NCI-H2029 treated with DMSO at 0.1 percent for 48 hours (cell line): Measurements from ENCODE around the gene SLC12A9.
"Not testable (repeated sequence)": the region's sequence is repeated elsewhere in the genome, so short reads cannot be mapped to it uniquely, and the experiment has no call there.

Source experiments
- DNase-seq: peaks from one replicate; lab custom pipeline; 2025; lab: John Stamatoyannopoulos, UW

SLC12A9 gene, protein sequence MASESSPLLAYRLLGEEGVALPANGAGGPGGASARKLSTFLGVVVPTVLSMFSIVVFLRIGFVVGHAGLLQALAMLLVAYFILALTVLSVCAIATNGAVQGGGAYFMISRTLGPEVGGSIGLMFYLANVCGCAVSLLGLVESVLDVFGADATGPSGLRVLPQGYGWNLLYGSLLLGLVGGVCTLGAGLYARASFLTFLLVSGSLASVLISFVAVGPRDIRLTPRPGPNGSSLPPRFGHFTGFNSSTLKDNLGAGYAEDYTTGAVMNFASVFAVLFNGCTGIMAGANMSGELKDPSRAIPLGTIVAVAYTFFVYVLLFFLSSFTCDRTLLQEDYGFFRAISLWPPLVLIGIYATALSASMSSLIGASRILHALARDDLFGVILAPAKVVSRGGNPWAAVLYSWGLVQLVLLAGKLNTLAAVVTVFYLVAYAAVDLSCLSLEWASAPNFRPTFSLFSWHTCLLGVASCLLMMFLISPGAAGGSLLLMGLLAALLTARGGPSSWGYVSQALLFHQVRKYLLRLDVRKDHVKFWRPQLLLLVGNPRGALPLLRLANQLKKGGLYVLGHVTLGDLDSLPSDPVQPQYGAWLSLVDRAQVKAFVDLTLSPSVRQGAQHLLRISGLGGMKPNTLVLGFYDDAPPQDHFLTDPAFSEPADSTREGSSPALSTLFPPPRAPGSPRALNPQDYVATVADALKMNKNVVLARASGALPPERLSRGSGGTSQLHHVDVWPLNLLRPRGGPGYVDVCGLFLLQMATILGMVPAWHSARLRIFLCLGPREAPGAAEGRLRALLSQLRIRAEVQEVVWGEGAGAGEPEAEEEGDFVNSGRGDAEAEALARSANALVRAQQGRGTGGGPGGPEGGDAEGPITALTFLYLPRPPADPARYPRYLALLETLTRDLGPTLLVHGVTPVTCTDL

DNA sequence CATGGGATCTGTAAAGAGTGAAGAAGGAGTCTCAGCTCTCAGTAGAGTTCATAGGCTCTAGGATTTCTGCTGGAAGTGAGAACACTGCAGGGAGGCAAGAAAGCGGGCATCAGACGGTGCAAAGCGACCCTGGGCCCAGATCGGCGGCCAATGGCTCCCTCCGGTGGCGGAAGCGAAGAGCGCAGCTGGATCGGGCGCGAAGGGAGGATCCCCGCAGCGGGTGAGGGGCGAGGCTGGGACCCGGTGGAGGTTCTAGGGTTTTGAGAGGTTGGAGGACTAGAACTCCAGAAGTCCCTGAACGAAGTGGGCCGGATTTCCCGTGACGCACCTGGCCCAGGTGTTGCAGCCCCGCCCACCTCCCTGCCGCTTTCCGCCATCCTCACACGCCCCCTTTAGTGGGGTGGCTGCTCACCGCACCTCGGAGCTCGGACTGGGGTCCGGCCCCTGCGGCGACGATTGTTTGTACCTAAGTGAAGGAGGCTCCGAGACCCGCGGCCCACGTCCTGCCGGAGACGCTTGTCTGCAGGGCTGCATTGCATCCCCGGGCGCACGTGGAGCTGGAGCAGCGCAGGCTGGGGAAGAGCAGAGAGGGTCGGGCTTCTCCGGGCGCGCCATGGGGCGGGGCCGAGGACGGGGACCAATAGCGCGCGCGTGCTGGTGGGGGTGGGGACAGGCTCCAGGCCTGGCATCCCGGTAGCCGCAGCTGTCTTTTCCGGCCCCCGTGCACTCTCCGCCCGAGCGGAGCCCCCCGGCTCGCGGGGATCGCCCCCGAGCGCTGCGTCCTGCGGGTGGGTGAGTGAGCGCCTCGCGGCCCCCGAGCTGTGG lies at the start of gene SLC12A9:
TSS of gene SLC12A9 (plus strand) at position 666 of the 825 bp plus-strand sequence. CDS start 1,485 bp downstream, outside the sequence.
- peak; percentile 73 for DNase-seq

DNA sequence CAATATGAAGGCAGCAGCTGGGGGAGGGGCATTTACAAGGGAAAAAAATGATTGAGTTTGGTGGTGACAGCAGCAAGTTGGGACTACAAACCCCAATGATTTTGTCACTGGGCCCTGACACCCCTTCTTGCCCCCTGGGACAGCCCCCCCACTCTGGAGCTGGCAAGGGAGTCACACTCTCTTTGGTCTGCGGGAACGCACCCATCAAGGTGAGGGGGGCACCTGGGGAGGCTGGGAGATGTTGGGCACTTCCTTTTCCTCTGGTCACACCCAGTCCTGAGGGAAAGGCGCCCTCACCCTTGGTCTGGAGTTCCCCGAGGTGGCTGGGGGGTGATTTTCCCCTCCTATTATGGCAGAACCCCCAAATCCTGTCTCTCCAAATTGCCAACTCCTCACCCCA lies 49.6 kb upstream of the SLC12A9 start:
- no peak for DNase-seq

DNA sequence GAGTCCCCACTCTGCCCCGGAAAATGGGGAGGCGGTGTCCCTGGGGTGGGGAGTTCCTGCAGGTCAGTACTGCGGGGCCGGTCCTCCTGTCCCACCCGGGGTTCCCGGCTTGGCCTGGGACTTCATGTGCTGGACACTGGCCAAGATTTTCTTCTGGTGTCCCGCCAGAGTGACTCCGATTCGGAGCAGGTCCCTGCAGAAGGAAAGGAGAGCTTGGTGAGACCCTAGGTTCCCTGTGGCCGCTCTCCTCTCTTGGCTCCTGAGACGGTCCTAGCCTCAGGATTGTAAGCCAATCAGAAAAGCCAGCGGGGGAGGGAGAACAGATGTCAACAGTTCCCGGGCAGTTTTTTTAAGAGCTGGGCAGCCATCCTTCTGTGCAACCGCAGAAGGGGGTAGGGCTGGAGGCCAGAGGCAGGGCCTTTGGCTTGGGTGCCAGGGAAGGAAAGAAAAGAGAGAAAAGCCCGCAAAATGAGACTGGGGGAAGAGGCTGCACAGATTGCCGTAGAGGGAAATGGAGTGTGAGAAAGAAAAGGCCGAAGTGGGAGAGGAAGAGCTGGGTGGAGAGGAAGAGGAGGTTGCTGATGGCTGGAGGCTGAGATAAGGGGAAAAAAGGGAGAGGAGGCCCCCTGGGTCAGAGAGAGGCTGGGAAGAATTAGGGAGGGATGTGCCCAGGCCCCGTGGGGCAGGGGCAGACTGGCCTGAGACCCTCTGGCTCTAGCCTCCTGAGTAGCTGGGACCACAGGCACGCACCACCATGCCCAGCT lies 48.9 kb upstream of the SLC12A9 start:
- DNase-seq: peak; percentile 24

DNA sequence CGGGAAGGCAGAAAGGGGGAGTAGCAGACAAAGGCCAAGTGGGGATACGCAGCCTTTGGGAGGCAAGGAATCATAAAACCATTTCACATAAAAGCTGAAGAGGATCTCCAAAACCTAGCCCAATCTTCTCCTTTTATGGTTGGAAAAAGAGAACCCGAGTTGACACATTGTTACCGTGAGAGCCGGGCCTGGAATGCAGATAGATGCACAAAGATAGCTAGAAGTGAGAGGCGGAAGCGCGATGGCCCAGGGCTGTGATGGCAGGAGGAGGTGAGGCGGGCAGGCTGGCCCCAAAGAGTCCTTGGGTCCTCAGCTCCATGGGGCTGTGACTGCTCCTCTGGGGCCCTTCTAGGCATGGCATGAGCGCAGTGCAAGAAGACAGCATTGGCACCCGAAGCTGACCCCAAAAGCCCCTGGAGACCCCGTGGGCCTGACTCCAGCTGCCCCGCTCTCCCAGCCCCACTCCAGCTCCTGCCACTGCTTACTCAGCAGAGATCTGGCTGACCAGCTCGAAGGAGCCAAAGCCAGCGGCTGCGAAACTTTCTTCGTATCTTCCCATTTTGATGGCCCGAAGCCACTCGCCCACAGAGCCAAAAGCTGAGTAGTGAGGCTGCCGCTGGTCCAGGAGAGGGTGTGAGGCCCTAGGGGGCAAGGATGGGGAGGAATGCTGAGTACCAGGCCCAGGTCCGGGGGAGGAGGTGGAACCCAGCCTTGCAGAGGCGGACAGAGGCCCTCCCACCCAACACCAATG lies 47.7 kb upstream of the SLC12A9 start:
- no peak for DNase-seq

DNA sequence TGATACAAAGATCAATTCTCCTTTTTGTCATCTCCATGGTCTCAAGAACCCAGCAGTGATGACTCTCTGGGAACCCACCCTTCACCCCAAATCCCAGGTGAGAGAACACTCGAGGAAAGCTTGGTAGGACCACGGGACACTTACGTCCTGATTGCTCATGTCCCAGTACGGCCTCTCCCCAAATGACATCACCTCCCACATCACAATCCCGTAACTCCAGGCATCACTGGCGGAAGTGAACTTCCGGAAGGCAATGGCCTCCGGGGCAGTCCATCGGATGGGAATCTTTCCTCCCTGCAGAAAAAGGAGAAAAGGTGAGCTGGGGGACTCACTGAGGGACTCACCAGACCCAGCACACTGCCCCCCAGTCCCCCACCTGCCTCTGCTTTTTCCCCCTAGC lies 46.2 kb upstream of the SLC12A9 start:
- no peak for DNase-seq

DNA sequence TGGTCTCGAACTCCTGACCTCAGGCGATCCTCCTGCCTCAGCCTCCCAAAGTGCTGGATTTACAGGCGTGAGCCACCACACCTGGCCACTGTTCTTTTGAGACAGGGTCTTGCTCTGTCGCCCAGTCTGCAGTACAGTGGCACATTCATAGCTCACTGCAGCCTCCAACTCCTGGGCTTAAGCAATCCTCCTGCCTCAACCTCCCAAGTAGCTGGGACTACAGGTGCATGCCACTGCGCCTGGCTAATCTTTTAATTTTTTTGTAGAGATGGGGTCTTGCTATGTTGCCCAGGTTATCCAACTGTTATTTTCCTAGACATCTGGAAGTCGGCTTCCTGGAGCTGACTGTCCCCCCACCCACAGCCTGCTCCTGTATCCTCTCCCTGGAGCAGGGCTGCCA lies 45.6 kb upstream of the SLC12A9 start:
- not testable (repeated sequence) for DNase-seq

DNA sequence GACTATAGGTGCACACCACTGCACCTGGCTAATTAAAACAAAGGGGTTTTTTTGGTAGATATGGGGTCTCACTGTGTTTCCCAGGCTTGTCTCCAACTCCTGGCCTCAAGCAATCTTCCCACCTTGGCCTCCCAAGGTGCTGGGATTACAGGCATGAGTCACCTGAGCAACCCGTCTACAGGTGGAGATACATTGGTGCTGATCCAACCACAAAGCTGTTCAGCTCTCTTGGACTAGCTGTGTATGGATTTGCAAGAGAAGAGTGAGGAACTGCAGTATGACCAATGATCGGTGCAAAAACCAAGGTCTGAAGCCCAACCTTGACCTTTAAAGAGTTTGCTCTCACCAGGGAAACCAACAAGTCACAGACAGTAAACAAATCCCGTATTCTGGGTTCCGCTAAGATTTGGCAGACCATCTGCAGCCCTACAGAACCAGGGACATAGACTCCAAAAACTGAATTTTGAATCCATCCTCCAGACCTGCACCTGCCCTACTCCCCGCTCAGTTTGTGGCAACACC lies 44.1 kb upstream of the SLC12A9 start:
- no peak for DNase-seq

DNA sequence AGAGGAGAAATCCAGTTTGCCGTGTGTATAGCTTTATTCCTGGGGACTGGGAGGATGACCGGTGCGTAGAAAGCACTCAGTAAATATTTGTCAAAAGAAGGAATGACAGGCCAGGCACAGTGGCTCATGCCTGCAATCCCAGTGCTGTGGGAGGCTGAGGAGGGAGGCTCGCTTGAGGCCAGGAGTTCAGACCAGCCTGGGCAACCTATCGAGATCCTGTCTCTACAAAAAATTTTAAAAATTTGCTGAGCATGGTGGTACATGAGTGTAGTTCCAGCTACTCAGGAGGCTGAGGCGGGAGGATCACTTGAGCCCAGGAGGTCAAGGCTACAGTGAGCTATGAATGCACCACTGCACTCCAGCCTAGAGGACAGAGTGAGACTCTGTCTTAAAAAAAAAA lies 41.0 kb upstream of the SLC12A9 start:
- DNase-seq: no peak

DNA sequence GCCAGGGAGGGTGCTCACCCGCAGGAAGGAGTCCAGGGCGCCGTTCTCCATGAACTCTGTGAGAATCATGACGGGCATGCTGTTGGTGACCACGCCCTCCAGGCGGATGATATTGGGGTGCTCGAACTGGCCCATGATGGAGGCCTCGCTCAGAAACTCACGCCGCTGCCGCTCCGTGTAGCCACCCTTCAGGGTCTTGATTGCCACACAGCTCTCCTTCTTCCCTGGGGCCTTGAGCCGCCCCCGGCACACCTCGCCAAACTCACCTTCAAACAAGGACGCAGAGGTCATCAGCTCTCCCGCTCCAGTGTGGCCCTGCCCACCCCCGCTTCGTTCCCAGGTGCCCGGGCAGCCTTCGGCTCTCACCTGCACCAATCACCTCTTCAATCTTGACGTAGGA lies 39.8 kb upstream of the SLC12A9 start:
- DNase-seq: no peak

DNA sequence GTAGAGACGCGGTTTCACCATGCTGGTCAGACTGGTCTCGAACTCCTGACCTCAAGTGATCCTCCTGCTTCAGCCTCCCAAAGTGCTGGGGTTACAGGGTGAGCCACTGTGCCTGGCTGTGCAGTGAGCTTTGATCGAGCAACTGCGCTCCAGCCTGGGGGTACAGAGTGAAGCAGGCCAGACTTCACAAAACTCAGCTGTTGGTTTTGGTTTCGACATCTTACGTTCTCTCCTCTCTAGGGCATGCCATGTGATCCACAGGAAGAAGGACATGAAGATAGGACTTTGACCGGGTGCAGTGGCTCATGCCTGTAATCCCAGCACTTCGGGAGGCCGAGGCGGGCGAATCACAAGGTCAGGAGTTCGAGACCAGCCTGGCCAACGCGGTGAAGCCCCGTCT lies 36.0 kb upstream of the SLC12A9 start:
- not testable (repeated sequence) for DNase-seq

DNA sequence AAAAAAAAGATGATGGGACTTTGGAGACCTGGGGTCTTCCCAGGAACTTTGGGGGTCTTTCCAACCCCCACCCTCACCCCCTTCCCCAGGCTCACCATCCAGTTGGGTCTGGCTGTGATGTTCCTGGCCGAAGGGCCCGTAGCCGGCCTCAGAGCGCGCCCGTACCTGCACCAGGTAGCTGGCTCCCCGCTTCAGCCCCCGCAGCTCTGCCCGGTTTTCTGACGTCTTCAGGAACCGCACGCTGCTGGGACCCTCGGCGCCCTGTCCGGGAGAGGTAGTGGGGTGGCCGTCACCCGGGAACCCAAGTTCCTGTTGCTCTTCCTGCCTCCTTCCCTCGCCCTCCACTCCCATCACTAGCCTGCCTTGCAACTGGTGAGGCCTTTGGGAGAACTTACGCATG lies 35.4 kb upstream of the SLC12A9 start:
- DNase-seq: no peak

DNA sequence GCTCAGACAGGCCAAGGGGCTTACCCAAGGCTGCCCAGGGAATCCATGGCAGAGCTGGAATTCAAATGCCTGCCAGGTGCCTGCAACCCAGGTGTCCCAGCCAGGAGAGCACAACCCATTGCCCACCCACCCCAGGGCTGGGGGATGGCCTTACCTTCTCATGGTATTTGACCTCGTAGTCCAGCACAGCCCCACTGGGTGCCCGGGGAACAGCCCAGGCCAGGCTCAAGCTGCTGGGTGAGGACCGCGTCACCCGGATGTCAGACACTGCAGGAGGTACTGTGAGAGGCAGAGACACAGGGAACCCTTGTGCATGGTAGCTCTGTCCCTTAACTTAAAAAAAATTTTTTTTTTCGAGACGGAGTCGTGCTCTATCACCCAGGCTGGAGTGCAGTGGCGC lies 34.1 kb upstream of the SLC12A9 start:
- DNase-seq: no peak

DNA sequence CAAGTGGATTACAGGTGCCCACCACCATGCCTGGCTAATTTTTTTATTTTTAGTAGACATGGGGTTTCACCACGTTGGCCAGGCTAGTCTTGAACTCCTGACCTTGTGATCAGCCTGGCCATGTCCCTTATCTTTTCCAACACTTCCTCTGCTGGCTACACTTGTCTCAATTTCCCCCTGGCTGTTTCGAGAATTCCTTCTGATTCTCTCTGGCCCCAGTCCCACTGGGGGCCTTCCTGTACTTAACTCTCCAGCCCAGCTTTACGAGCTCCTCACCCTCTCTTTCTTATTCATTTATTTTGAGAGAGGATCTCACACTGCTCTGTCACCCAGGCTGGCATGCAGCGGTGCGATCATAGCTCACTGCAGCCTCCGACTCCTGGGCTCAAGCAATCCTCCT lies 33.7 kb upstream of the SLC12A9 start:
- no peak for DNase-seq

DNA sequence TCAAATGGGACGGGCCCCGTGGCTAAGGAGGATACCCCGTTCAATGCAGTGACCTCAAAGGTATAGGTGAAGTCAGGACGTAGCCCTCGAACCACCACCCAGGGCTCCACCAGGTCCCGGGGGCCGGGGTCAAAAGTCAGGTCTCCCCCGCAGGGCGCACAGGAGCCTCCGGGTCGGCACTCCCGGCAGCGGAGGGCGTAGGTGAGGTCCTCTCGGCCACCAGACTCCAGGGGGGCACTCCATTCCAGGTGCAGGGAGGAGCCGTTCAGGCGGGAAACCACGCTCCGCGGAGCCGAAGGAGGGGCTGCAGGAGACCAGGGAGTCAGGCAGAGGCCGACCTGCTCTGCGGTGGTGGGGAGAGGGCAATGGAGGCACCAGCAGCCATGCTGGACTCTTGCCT lies 32.9 kb upstream of the SLC12A9 start:
- no peak for DNase-seq

DNA sequence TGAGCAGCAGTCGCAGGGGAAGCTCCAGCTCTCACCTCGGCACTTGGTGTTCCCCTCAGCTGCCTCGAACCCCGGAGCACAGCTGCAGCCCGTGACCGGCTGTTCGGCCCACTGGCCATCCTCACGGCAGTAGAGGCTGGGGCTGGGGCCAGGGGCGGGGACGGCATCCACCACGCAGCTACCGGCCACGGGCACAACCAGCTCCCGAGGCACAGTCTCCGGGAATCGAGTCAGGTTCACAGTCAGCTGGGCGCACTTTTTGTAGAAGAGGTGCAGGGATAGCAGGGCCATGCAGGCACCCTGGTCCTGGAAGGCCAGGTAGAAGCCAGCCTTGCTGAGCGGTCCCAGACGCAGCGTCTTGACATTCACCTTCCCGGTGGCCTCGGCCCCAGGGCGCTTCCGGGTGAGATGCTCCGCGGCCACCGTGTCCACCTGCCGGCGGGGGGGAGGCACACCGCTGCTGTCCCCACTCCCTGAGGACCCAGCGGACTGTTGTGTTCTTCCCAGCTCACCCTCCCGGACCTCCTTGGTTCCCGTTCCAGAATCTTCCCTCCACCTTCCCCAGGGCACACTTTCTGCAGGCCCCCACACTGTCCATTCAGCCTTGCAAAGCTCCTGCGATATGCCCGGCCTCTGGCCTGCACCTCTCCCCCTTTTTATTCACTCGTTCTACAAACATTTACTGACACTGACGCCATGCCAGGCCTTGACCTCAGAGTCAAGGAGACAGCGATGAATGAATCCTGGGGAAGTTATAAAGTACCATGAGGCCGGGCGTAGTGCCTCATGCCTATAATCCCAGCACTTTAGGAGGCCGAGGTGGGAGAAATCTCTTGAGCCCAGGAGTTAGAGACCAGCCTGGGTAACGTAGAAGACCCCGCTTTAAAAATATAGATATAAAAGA lies 30.0 kb upstream of the SLC12A9 start:
- DNase-seq: no peak

DNA sequence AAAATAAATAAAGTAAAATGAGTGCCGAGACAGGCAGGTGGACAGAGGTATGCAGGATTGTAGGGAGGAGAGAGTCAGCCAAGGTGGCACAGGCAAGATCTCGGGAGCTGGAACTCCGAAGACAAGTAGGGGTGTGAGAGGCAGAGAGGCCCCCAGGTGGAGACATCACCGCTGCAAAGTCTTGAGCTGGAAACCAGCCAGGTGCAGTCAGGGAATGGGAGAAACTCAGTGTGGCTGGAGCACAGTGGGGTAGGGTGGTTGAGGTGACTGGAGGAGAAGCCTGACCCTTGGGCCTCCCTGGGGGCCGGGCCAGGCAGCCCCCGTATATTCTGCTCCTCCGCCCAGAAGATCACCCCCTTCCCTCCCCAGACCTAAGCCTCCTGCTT lies 29.4 kb upstream of the SLC12A9 start:
- DNase-seq: no peak

DNA sequence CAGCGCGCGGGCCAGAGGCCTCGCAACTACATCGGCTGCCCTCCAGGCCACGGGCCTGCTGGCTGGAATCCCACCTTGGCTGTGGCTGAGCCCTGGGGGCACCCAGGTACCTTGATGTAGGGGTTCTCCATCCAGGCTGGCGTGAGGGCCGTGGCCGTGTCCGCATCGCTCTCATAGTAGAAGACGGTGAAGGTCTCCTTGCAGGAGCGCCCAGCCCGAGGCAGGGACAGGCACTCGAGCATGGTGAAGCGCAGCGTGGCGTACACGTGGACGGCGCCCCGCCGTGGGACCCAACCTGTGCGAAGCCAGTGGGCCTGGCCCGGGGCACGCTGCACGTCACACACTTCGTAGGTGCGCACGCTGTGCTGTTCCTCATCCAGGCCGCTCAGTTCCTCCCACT lies 29.0 kb upstream of the SLC12A9 start:
- DNase-seq: no peak

DNA sequence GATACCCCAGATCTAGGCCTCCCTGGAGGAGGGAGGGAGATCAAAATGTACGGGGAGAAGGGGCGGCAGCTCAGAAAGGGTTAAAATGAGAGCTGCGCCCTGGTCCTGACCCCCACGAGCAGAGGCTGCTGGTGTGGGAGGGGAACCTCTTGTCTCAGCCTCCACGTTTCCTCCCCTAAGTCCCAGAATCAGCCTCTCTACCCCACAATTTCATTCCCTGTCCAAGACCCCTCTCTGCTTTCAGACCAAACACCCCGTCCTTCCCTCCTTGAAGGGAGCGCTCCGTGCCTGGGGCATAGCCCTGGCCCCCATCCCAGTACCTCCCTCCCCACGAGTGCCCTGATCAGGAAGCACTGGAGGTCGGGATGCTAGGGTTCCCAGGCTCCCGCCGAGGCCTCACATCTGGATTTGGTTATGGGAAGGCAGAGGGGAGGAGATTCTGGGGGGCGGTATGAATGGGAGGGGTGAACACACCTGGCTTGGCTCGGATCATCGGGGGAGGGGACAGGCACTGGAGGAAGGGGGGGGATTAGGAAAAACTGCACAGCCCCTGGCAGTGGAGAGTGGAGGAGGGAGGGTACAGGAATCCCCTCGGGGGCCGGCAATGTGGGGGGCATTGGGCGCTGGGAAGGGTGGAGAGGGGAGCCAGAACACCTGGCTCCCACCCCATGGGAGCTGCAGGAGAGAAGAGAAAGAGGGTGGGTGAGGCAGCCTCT lies 27.9 kb upstream of the SLC12A9 start:
- DNase-seq: no peak

DNA sequence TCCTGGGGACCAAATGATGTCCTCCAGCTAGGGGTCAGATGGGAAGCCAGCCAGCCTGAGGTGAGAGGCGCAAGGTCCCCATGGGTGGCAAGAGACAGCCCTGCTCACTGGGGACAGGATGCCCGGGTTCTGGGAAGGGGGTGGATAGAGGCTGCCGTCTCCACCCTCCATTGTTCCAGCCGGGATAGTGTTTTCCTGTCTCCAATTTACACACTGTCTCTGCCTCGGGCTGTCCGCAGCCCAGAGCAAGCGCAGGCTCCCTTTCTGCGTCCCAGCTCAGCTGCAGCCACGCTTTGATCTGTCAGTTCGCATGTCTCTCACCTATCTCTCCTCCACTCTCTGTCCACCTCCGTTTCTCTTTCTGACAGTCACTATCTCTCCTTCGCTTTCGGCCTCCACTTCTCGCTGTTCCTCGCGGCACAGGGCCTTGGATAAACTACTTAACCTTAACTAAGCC lies 27.3 kb upstream of the SLC12A9 start:
- no peak for DNase-seq
